MCF 10A (cell line): ENCODE measurements around the gene GRK3. TPM values are rescaled to one million over a fixed set of nuclear protein-coding genes. Genes with fewer than 3 reads are reported as not detected.

Source experiments
- BruUV-seq: library from RNA; stranded (reverse); fragments of 400-500 nt; replicated peaks from 2 replicates; lab custom pipeline; 2021; lab: Mats Ljungman, UMichigan
- CTCF ChIA-PET: fragments of 300-600 bp; sonication (Branson Sonifier 250); formaldehyde crosslinking; extraction: SDS; loops from one replicate; lab custom pipeline; 2021; ENCODE audit warnings: antibody characterized with exemption, inconsistent platforms; lab: Yijun Ruan, JAX
- POLR2A ChIA-PET: fragments of 300-600, 350-650 bp; sonication (Branson Sonifier 250); formaldehyde crosslinking; extraction: SDS; loops from one replicate; lab custom pipeline; 2020; ENCODE audit warnings: antibody characterized with exemption, inconsistent platforms; lab: Yijun Ruan, JAX
- DNase-seq: peaks from one replicate; pipeline ENCODE4 v3.0.0-alpha.2; 2018; ENCODE audit not compliant: unreplicated experiment
- H3K27ac Mint-ChIP-seq: one replicate; pipeline ENCODE4 v1.8.0; 2022; ENCODE audit warnings: mild to moderate bottlenecking, low read depth, mixed read lengths; ENCODE audit not compliant: unreplicated experiment
- H3K27me3 Mint-ChIP-seq: one replicate; pipeline ENCODE4 v1.8.0; 2022; ENCODE audit warnings: mixed read lengths; ENCODE audit not compliant: insufficient read depth, unreplicated experiment
- H3K36me3 Mint-ChIP-seq: one replicate; pipeline ENCODE4 v1.8.0; 2022; ENCODE audit warnings: mild to moderate bottlenecking, moderate library complexity, mixed read lengths; ENCODE audit not compliant: insufficient read depth, unreplicated experiment
- H3K4me1 Mint-ChIP-seq: one replicate; pipeline ENCODE4 v1.8.0; 2022; ENCODE audit warnings: mixed read lengths; ENCODE audit not compliant: insufficient read depth, unreplicated experiment
- H3K4me3 Mint-ChIP-seq: one replicate; pipeline ENCODE4 v1.8.0; 2022; ENCODE audit warnings: mild to moderate bottlenecking, moderate library complexity, mixed read lengths; ENCODE audit not compliant: unreplicated experiment
- H3K9me3 Mint-ChIP-seq: one replicate; pipeline ENCODE4 v1.8.0; 2022; ENCODE audit warnings: mixed read lengths; ENCODE audit not compliant: unreplicated experiment
- intact Hi-C: fragments of 100-400 bp; cut with micrococcal nuclease; formaldehyde crosslinking; loops from 2 replicates; pipeline ENCODE4 v1.14.1; 2022
- total RNA-seq: library from RNA; stranded (reverse); gene quantifications from 2 replicates; pipeline ENCODE4 v1.2.3, GENCODE V29; 2022
- TF ChIP-seq, protein P1 (sequence below): fragments of 200-600 bp; IDR thresholded peaks from one replicate; pipeline ENCODE4 v1.8.0; 2022; ENCODE audit warnings: antibody characterized with exemption, mild to moderate bottlenecking; ENCODE audit not compliant: unreplicated experiment

The GRK3 gene
- total RNA-seq, 1 experiment from 2014 or later = 7.9 TPM

DNA sequence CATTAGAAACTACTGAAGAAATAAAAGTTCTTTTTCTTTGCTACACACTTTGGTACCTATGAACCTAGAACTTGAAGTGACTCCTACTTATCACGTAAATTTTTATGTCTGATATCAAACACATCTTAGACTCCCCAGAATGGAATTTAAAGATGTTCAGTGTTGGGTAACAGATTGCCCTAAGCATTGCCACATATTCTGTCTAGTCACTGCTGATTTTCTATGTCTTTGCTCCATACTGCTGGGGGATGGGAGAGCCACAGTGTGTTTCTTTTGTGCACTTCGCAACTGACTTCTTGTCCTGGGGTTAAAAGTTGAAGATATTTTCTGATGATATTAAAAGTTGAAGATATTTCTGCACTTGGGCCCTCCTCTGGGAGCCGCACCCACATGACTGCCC lies 158.2 kb downstream of the GRK3 start:
- ChIA-PET CTCF (no interaction called here), POLR2A (interaction anchor here (0.7 kb wide), 1 partner anchor 50 kb away, joined by 3 read pairs; no protein-coding TSS in a partner anchor)
- no TSS peak for BruUV-seq

DNA sequence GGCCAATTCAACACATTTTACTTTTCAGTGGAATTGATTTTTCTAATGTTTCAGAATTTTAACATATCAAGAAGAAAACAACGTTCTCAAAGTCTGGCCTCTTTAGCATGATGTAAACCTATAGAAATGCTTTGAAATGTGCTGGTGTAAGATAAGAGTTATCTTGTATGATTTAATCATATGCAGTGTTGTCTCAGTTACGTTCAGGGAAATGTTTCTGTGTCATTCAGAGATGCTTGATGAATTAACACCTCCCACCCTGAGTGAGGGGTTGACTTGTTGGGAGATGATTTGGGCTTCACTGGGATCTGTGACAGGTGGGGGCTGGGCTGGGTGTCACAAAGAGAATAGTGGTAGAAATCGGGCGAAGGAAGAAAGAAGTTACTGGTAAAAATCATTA lies 161.8 kb downstream of the GRK3 start:
- BruUV-seq = no TSS peak
- POLR2A ChIA-PET = no interaction called here
- intact Hi-C loops = no loop called here
- no peaks in the 10 kb centered on the region for H3K27me3 Mint-ChIP-seq
- CTCF ChIA-PET = interaction anchor here (0.6 to 1.3 kb wide), 4 partner anchors 12 to 323 kb away, joined by 3 read pairs; no protein-coding TSS in a partner anchor
- H3K27ac Mint-ChIP-seq = no peak overlapping the region
- no peaks in the 10 kb centered on the region for H3K36me3 Mint-ChIP-seq
- TF ChIP-seq, protein P1, sequence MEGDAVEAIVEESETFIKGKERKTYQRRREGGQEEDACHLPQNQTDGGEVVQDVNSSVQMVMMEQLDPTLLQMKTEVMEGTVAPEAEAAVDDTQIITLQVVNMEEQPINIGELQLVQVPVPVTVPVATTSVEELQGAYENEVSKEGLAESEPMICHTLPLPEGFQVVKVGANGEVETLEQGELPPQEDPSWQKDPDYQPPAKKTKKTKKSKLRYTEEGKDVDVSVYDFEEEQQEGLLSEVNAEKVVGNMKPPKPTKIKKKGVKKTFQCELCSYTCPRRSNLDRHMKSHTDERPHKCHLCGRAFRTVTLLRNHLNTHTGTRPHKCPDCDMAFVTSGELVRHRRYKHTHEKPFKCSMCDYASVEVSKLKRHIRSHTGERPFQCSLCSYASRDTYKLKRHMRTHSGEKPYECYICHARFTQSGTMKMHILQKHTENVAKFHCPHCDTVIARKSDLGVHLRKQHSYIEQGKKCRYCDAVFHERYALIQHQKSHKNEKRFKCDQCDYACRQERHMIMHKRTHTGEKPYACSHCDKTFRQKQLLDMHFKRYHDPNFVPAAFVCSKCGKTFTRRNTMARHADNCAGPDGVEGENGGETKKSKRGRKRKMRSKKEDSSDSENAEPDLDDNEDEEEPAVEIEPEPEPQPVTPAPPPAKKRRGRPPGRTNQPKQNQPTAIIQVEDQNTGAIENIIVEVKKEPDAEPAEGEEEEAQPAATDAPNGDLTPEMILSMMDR = no peak
- H3K4me1 Mint-ChIP-seq = no peaks in the 10 kb centered on the region
- no peak for DNase-seq
- no peaks in the 10 kb centered on the region for H3K9me3 Mint-ChIP-seq
- H3K4me3 Mint-ChIP-seq = no peak overlapping the region

More for the DNA sequence above, 158.2 kb downstream of the GRK3 start:
- intact Hi-C loops = no loop called here
- Mint-ChIP-seq H3K27ac (no peak overlapping the region), H3K9me3 (no peaks in the 10 kb centered on the region), H3K36me3 (no peaks in the 10 kb centered on the region), H3K27me3 (no peaks in the 10 kb centered on the region), H3K4me1 (no peaks in the 10 kb centered on the region), H3K4me3 (no peak overlapping the region)
- TF ChIP-seq, protein P1 = no peak
- no peak for DNase-seq

DNA sequence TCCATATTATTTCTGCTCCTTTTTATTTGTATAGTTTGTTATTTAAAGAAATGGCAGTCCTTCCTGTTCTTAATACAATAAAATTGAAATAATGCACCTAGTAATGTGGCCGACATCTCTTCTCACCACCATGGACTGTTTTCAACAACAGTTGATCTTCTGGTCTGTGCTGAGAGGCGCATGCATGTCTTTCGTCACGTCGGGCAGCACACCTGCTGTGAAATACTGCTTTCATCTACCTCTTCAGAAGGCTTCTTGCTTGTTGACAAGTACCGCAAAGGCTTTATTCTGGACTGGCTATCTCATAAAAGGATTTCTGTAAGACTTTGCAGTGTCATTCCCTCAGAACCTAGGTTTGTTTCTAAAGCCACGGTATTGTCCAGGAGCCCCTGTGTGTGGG lies 163.6 kb downstream of the GRK3 start:
- H3K36me3 Mint-ChIP-seq = no peaks in the 10 kb centered on the region
- H3K4me1 Mint-ChIP-seq = no peaks in the 10 kb centered on the region
- ChIA-PET POLR2A (interaction anchor here (1.0 to 1.2 kb wide), 2 partner anchors 11 to 18 kb away, joined by 3 read pairs; no protein-coding TSS in a partner anchor), CTCF (no interaction called here)
- no TSS peak for BruUV-seq
- DNase-seq = no peak
- TF ChIP-seq, protein P1 = no peak
- intact Hi-C loops = no loop called here
- no peak overlapping the region for H3K4me3 Mint-ChIP-seq
- no peaks in the 10 kb centered on the region for H3K27me3 Mint-ChIP-seq
- H3K9me3 Mint-ChIP-seq = no peaks in the 10 kb centered on the region
- H3K27ac Mint-ChIP-seq = no peak overlapping the region

DNA sequence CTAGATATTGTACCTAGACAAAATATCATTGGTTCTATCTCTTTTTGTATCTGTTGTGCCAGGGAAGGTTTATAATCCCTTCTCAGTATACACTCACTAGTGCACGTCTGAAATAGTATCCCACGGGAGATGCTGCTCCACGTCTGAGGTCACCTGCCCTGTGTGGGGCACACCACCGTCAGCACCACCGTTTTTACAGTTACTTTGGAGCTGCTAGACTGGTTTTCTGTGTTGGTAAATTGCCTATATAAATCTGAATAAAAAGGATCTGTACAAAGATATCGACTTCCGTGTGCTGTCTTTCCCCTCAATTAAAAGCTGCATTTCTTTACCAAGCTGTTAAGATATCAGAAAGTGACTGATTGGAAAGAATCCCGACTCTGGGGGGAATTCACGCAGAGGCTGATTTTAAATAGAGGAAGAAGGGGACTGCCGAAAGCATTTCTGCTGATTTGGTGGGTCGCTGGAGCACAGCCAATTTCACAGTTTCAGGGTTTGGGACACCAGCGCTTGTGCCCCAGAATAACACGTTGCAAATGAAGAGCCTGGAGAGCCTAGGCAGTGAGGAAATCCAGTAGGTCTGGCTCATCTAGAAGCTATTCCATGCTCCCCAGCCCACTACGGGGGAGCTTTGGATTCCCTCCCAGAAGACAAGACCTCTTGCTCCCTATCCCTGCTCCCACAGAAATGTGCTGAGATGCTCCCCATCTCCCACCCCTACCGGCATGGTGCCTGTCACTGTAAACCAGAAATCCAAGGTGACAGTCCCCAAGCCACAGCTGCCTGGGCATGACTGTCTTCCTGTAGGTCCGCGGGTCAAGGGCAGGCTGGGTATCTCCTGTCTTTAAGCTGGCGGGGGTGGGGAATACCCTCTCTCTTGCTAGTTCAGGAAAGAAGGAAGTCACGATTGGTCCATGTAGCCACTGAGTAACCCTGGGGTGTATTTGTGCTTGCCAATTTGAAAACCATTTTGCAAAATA lies 164.8 kb downstream of the GRK3 start:
- Mint-ChIP-seq H3K9me3 (no peaks in the 10 kb centered on the region), H3K27ac (no peak overlapping the region), H3K36me3 (no peaks in the 10 kb centered on the region), H3K4me3 (no peak overlapping the region), H3K27me3 (no peaks in the 10 kb centered on the region), H3K4me1 (no peaks in the 10 kb centered on the region)
- BruUV-seq = no TSS peak
- TF ChIP-seq, protein P1 = no peak
- ChIA-PET POLR2A (interaction anchor here (0.5 to 1.4 kb wide), 2 partner anchors 15 to 18 kb away, joined by 3 to 4 read pairs; no protein-coding TSS in a partner anchor), CTCF (interaction anchor here (0.6 kb wide), 1 partner anchor 972 kb away, joined by 3 read pairs; no protein-coding TSS in a partner anchor)
- intact Hi-C loops = no loop called here
- DNase-seq = no peak
